Measurements from ENCODE around the gene ZNF808. TPM values are rescaled to one million over a fixed set of nuclear protein-coding genes. Genes with fewer than 3 reads are reported as not detected.

Gene ZNF808
- total and polyA plus RNA-seq, 9 of the 15 experiments (the other 6 are each of a cell fraction or from before 2014, with no cell fraction given) = 3.1 to 20.1 (median 10.9) TPM

GRCh38 chr19:52527956-52528351 lies 486 bp downstream of the ZNF808 start:
- H2AFZ ChIP-seq (ENCODE audit: low read depth, low read length) = peak overlapping the region; percentile 52
- intact Hi-C loops (cut with micrococcal nuclease) (loop anchor here (10.0 kb wide), 1 partner anchor 167 kb away; no protein-coding TSS in a partner anchor), in situ Hi-C loops (cut with MboI) (no loop called here)
- H3K27ac ChIP-seq (ENCODE audit: extremely low read depth, low read depth, low read length) = peak overlapping the region; percentile 84
- no peaks in the 10 kb centered on the region for H3K27me3 ChIP-seq (ENCODE audit: control insufficient read depth in 2 of 2, insufficient read depth in 2 of 2, low read length in 2 of 2)
- peak overlapping the region; percentile 61 for H3K4me3 ChIP-seq
- ATAC-seq (peak; percentile 50), DNase-seq (ENCODE audit: extremely low read depth in 1 of 4, low spot score in 3 of 4) (peak; percentile 13 to 58 (median 38)), FAIRE-seq (no peak)
- H3K9me1 ChIP-seq (ENCODE audit: control insufficient read depth, insufficient read depth, low read length) = no peaks in the 10 kb centered on the region
- peaks cover 3 to 10% of the 10 kb centered on the region in 2 experiments; a peak in 2 of 5 replicates for H3K4me1 ChIP-seq (replicated peaks in 1 of 2; ENCODE audit: control insufficient read depth in 2 of 2, insufficient read depth in 2 of 2, low read length in 2 of 2)
- peaks cover 35% of the 10 kb centered on the region for H3K79me2 ChIP-seq (ENCODE audit: control insufficient read depth, insufficient read depth, low read length)
- H3K9me3 ChIP-seq (replicated peaks; ENCODE audit: control insufficient read depth, insufficient read depth, low read depth, low read length) = peaks cover 1% of the 10 kb centered on the region; the same call in 1 of the 2 replicates
- no peaks in the 10 kb centered on the region for H4K20me1 ChIP-seq (replicated peaks; ENCODE audit: control insufficient read depth, insufficient read depth, low read length)
- ChIA-PET CTCF (ENCODE audit: low intra/inter-chr PET ratio) (no interaction called here), POLR2A (no interaction called here)
- WGBS (ENCODE audit: insufficient coverage, low coverage, missing lambda C conversion rate) = 2% methylated on average over 25 of the region's 25 CpGs
- BruUV-seq (replicated peaks) = TSS peak; percentile 83
- H3K9ac ChIP-seq (ENCODE audit: insufficient read depth in 1 of 2, low read depth in 2 of 2, low read length in 2 of 2) = peak overlapping the region; percentile 85 to 97
- peaks cover 17% of the 10 kb centered on the region for H3K36me3 ChIP-seq (ENCODE audit: control insufficient read depth, insufficient read depth, low read length)
- H3K4me2 ChIP-seq (ENCODE audit: insufficient read depth, low read length) = peak overlapping the region; percentile 84
- TF ChIP-seq RBM14 (IDR thresholded peaks at IDR 0.05; ENCODE audit: borderline replicate concordance, insufficient read depth, low read depth, low read length) = no peak
- TF ChIP-seq, protein P1, sequence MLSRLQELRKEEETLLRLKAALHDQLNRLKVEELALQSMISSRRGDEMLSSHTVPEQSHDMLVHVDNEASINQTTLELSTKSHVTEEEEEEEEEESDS (CRISPR knock-in tag; IDR thresholded peaks at IDR 0.05) = no peak
- 0 out of 2 replicates have a peak, but pooled peaks have one; percentile 42 for TF ChIP-seq ARID4B (CRISPR knock-in tag; IDR thresholded peaks at IDR 0.05)
- TF ChIP-seq, protein P2, sequence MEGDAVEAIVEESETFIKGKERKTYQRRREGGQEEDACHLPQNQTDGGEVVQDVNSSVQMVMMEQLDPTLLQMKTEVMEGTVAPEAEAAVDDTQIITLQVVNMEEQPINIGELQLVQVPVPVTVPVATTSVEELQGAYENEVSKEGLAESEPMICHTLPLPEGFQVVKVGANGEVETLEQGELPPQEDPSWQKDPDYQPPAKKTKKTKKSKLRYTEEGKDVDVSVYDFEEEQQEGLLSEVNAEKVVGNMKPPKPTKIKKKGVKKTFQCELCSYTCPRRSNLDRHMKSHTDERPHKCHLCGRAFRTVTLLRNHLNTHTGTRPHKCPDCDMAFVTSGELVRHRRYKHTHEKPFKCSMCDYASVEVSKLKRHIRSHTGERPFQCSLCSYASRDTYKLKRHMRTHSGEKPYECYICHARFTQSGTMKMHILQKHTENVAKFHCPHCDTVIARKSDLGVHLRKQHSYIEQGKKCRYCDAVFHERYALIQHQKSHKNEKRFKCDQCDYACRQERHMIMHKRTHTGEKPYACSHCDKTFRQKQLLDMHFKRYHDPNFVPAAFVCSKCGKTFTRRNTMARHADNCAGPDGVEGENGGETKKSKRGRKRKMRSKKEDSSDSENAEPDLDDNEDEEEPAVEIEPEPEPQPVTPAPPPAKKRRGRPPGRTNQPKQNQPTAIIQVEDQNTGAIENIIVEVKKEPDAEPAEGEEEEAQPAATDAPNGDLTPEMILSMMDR (IDR thresholded peaks at IDR 0.05 in 2 of 3, conservative IDR thresholded peaks at IDR 0.05 in 1 of 3; ENCODE audit: insufficient read depth in 2 of 3, low read depth in 1 of 3, low read length in 3 of 3) = no peak
- no peak; the same call in 1 of the 2 replicates for TF ChIP-seq MYC (IDR thresholded peaks at IDR 0.05; ENCODE audit: low read depth, low read length)
- TF ChIP-seq MYC (CRISPR knock-in tag; IDR thresholded peaks at IDR 0.05; ENCODE audit: borderline replicate concordance, low read depth) = peak; percentile 62; the same call in 1 of the 2 replicates
- TF ChIP-seq SMAD1 (IDR thresholded peaks at IDR 0.05; ENCODE audit: low read depth, low read length, partially characterized antibody) = no peak
- no peak for TF ChIP-seq SETDB1 (IDR thresholded peaks at IDR 0.05; ENCODE audit: low read length)
- TF ChIP-seq HOXB6 (CRISPR knock-in tag; IDR thresholded peaks at IDR 0.05; ENCODE audit: borderline replicate concordance) = no peak
- no peak for TF ChIP-seq FIP1L1 (IDR thresholded peaks at IDR 0.05; ENCODE audit: low read depth, low read length, poor library complexity, severe bottlenecking)
- TF ChIP-seq, protein P3, sequence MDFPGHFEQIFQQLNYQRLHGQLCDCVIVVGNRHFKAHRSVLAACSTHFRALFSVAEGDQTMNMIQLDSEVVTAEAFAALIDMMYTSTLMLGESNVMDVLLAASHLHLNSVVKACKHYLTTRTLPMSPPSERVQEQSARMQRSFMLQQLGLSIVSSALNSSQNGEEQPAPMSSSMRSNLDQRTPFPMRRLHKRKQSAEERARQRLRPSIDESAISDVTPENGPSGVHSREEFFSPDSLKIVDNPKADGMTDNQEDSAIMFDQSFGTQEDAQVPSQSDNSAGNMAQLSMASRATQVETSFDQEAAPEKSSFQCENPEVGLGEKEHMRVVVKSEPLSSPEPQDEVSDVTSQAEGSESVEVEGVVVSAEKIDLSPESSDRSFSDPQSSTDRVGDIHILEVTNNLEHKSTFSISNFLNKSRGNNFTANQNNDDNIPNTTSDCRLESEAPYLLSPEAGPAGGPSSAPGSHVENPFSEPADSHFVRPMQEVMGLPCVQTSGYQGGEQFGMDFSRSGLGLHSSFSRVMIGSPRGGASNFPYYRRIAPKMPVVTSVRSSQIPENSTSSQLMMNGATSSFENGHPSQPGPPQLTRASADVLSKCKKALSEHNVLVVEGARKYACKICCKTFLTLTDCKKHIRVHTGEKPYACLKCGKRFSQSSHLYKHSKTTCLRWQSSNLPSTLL (IDR thresholded peaks at IDR 0.05) = no peak
